Measurements from ENCODE around the gene MINK1.
A peak's percentile ranks its signal among the peaks of the same experiment; 100 is the strongest.
"Not testable (repeated sequence)": the region's sequence is repeated elsewhere in the genome, so short reads cannot be mapped to it uniquely, and the experiment has no call there.

MINK1 gene

DNA sequence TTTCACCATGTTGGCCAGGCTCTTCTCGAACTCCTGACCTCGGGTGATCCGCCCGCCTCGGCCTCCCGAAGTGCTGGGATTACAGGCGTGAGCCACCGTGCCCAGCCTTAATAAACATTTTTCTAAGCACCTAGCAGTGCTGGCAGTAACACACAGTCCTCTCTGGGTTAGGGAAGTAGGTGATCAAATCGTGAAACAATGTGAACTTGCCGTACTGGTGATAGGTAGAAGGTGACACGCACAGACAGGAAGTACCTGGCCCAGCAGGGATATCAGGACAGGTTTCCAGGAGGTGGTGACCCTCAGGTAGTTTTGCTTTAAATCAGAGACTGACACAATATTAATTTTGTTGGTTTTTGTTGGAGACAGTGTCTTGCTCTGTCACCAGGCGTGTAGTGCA, 21.7 kb upstream of the MINK1 start:
- no peak for DNase-seq (ENCODE audit: low spot score)

DNA sequence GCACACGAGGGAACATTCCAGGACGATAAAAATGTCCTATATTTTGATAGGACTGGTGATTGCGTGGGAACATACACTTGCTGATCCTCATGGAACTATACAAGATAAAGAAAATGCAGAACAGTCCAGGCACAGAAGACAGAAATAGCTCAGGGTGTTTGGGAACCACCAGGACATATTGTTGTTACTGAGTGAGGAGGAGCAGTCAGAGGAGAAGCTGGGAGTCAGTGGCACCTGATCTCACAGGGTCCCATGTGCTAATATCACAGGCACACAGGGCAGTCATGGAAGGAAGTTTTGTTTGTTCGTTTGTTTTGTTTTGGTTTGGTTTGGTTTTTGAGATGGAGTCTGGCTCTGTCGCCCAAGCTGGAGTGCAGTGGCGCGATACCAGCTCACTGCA, 20.4 kb upstream of the MINK1 start:
- no peak for DNase-seq (ENCODE audit: low spot score)

DNA sequence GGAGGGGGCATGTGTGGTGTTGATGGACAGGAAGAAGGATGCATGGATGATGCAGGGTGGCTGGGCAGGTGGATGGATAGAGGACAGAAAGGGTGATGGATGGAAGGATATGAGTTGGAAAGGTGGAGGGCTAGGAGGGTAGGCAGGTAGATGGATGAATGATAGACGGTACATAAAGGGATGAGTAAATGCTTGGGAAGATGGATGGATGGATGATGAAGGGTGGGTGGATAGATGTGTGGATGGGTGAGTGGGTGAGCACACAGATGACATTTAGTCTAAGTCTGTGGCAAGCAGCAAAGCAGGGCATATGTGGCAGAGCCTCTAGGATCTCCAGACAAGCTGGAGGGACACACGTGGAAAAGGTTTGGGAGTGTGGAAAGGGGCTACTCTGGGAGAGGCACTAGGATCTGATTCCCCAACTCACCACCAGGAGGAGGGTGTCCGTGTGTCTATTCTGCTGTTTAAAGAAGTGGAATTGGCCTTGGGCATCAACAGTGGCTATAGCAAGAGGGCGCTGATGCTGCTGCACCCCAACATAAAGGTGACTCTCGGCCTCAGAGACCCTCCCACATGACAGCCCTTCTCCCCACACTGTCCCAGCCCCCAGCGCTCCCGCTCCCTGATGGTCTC, 18.0 kb upstream of the MINK1 start:
- no peak for DNase-seq (ENCODE audit: low spot score)

DNA sequence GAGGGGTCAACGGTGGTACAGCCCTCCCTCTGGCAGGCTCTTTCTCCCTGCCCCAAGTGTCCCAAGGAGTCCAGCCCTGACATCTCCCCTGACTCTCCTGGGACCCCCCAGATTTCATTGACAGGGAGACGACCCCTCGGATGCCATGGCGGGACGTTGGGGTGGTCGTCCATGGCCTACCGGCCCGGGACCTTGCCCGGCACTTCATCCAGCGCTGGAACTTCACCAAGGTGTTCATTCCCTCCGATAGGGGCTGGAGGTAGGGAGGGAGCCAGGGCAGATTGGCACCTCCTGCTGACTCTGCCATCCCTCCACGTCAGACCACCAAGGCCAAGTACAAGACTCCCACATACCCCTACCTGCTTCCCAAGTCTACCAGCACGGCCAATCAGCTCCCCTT, 16.3 kb upstream of the MINK1 start:
- no peak for DNase-seq (ENCODE audit: low spot score)

DNA sequence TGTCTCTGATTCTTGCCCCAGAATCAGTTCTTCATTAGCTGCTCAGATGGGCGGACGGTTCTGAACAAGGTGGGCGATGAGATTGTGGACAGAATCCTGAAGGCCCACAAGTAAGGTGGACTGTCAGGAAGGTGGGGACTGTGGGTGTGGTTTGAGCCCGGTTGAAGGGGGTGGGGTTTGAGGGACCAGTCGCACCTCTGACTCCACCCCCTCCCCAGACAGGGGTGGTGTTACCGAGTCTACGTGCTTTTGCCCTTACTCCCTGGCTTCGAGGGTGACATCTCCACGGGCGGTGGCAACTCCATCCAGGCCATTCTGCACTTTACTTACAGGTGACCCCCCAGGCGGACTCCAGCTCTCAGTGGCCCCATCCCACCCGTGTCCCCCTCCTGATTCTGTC, 14.9 kb upstream of the MINK1 start:
- DNase-seq (ENCODE audit: low spot score) = no peak

DNA sequence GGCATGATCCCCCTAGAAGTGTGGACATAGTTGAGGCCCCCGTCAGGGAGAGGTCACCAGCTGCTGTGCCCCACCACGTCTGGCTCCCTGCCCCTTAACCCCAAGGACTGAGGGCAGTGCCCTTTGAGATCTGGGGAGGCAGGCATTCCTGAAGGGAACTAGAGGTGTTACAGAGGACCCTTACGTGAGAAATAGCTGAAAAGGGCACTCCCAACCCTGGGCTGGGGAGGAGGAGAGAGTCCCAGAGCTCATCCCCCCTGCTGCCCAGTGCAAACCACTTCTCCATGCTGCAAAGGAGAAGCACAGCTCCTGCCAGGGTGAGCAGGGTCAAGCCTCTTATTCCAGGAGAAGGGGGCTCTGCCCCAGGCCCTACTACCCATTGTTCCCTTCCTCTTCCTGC, 10.3 kb upstream of the MINK1 start:
- no peak for DNase-seq (ENCODE audit: low spot score)

DNA sequence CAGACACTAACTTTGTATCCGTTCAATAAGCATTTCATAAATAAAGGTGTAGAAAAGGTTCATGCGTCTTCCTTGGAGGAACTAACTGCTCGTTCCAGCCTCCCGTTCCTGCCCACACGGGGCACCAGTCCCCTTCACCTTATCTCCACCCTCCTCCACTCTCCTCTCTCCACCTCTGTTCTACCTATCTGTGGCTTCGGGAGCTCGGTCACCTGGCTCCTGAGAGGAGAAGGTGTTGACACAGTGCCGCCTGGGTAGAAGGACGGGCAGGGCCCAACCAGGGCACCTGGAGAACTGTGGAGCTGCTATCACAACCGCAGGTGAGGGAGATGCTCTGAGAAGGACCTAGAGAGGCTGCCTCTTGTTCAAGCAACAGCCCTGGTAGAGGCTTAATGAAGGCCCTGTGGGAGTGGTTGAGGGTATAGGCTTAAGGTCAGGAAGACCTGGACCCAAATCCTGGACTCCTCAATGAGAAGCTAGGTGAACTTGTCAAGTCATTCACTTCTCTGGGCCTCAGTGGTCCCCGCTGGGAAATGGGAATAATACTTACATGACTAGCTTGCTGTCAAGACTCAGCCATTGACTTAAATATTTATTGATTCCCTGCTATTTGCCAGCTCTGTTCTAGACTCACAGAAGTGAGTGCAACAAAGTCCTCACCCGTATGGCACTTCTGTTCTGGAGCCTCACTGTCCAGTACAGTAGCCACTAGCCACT, 9.6 kb upstream of the MINK1 start:
- no peak for DNase-seq (ENCODE audit: low spot score)

DNA sequence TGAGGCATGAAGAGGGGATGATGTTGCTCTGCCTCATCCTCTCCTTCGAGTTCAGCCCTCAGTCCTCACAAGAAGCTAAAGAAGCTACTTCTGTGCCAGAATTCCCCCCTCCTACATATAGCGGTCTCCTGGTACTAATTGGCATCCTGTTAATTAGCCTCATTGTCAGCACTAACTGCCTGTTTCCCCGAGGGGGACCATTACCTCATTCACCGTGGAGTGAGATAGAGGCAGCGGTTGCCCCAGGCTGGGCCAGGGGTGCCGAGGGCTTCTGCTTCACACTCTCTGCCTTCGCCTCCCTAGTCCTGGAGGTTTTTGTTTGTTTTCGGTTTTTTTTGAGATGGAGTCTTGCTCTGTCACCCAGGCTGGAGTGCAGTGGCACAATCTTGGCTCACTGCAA, 5.7 kb upstream of the MINK1 start:
- DNase-seq (ENCODE audit: low spot score) = no peak

DNA sequence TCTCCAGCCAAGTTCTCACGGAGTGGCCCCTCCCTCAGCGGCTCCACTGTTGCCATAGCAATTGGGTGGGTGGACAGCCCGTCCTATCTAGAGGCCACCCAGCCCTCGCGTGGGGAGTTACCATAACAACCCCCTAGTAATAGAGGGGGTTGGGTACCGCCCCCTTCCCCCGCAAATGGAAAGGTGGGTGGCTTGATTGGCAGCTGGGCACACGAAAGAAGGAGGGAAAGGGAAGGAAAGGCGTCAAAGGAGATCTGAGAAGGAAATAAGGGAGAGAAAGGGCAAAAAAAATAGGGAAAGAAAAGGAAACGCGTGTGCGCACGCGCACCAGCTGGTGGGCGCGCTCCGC, 337 bp upstream of the MINK1 start:
- DNase-seq (ENCODE audit: low spot score) = not testable (repeated sequence)

DNA sequence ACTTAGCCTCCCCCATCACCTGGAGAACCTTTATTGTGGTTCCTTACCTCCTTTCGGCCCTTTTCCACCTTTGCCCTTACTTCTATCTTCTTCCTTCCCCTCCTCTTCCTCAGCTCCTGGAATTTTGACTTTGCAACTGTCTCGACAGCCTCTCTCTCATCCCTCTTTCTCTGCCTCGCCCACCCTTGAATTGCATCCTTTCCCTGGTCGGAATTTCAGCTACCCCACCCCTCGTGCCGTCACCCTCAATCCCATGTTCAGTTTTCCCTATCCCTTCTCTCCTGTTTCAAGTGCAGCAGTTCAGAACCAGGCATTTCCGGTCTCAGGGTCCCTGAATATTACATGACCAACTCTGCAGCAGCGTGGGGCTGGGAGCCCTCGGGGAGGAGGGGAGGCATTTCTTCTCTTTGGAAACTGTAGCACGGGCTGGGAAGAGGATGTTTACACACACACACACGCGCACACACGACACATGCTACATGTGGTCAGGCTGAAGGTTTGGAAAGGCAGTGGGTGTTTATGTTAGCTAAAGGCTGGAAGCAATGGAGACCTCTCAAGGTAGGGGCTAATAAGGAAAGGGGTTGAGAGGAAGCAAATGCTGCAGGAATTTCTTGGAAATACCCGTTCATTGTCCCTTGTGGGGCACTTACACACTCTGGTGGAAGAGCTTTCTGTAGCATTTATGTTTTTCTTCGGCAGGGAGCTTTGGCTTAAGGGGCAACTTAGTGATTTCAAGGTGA, 971 bp downstream of the MINK1 start:
- DNase-seq (ENCODE audit: low spot score) = peak; percentile 10

DNA sequence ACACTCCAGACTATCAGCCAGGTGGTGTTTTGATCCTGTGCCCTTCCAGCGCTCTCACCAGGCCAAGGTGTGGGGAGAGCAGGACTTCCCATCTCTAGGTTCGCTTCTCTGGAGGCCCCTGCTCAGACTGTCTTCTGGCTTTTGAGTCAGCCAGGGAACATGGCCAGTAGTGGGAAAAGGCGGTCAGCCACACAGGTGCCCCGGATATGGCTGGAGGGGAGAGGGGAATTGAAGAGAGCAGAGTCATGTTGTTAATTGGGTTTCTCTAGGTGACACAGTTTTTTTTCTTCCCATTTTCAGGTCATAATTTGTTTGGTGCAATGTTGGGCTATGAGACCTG, 1.5 kb downstream of the MINK1 start:
- DNase-seq (ENCODE audit: low spot score) = no peak

DNA sequence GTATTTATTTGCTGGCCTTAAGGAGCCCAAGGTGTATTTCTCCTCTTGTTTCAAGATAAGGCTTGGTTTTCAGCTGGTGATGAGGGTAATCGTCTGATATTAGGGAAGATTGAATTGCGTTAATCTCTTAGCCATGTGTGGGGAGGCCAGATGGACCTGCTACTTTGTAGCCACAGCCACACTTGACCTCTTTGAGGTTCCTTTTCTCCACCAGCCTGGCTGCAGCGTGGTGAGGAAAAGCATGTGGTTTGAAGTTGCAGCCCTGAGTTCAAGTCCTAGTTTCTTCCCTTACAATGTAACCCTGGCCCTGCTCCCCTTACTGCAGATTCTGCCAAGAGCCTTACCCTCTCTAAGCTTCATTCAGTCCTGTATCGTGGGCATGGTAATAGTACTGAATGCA, 3.1 kb downstream of the MINK1 start:
- DNase-seq (ENCODE audit: low spot score) = no peak

DNA sequence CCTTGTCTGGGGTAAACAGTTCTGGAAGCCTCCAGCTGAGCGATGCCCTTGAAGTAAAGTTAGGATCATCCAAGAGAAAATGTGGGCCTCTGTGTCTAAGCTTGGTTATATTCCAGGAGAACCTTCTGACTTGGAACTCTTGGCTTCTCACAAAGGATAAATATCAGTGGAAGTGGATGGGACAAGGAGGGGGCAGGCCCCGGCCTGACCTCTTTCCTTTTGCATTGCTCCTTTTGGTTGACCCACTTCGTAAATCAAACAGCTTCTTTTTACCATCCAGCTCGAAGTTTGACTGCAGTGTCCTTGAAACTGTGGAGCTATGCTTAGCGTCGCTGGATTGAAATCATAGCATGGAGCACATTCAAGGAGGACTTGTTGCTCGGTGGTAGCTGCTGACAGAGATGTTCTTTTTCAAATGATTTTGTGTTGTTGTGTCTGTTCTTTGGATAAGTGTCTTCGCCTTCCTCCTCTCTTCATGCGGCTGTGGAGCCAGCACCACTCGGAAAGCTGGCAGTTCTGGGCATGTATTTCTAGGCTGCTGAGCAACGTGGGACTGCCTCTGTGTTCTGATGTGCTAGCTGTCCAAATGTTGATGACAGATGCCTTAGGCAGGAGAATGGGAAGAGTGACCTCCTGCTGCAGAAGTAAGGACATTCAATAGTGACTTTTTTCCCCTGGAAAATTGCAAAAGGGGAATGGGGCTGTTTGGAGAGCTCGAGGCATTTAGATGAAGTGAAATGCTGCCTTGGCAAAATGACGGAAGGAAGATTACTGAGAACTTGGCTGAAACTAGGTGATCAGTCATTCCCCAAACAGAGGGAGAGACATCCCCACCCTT, 4.5 kb downstream of the MINK1 start:
- no peak for DNase-seq (ENCODE audit: low spot score)

DNA sequence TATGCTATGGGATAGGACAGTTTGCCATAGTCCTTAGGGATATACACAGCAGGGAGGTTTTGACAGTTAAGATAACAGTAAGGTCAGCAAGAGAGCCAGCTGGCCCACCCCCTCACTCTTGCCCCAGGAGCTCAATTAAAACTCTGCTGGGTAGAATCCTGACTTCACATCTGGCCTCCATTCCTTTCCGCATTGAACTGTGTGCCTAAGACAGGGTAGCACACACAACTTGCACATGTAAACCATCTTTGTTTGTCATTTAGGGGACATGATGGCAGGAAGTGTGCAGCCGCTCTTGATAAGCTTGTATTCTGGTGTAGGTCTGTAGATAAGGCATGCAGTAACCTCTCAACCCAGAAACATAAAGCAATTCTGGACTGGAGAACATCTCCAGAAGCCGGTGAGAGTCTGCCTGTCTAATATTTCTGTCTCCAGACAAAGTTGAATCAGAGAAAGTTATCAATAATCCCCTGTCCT, 5.2 kb downstream of the MINK1 start:
- DNase-seq (ENCODE audit: low spot score) = no peak

DNA sequence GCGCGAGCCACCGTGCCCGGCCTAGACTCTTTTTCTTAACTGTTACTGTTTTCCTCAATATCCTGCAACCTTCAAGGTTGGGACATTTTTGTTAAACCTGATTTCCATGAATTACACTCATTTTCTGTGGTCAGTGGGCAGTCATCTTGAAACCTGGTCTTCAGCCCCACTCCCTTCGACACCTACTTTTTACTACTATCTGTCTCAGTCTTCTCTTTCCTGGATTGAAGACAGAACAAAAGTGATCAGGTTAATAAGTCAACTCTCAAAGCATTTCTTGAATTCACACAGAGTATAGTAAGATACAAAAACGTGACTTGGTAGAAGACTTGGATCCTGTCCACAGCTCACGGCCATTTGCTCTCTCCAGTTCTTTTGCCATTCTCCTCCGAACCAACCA, 6.1 kb downstream of the MINK1 start:
- no peak for DNase-seq (ENCODE audit: low spot score)

DNA sequence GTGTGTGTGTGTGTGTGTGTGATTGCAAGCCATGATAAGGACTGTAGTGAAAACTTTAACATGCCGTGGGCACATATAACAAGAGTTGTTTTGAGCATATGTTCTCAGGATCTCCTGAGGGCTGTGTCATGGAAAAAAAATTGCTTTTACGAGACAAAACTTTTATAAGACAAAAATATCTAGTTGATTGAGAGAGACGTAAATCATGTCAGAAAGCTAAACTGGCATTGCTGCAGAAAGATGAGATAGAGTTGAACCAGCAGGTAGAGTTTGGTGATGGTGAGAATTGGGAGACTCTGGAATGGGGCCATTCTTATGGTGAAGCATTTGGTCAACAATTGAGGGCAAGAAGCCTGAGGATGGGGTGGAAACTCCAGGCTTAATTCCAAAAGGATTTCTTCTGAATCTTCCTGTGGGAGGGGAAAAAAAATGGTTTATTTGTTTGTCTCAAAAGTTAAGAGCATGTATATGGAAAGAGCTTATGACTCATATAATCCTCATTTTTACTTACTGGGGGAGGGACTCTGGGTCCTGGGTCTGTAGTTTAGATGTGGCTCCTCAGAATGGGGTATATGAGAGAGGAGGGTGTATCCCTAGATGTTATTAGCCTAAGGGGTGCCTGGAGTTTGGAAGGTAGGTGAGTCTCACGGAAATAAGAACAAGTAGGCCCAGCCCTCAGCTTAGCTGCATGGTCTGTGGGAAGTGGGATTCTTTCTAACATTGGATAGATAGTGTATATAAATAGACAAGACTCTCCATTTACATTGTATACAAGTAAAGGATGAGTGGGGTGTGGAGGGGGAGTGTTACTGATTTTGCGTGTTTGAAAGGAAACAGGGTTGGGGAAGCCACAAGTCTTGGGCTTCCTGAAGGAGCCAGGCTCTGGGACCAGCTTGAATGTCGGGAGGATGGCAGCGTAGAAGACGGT, 7.1 kb downstream of the MINK1 start:
- no peak for DNase-seq (ENCODE audit: low spot score)

DNA sequence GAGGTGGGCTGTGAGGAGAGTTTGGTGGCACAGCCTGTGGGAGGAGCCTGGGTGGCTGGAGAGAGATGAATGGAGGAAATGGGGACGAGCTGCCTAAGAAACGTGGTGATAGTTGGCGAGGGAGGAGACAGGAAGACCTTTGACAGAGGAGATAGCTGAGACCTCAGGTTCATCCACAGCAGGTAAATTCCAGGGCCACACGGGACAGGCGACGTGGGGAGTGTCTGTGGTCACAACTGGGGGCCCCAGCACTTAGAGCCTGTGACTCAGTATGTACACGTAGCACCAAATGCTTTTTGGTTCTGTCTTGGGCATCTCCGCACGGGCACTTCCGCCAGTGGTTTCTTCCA, 7.7 kb downstream of the MINK1 start:
- no peak for DNase-seq (ENCODE audit: low spot score)

DNA sequence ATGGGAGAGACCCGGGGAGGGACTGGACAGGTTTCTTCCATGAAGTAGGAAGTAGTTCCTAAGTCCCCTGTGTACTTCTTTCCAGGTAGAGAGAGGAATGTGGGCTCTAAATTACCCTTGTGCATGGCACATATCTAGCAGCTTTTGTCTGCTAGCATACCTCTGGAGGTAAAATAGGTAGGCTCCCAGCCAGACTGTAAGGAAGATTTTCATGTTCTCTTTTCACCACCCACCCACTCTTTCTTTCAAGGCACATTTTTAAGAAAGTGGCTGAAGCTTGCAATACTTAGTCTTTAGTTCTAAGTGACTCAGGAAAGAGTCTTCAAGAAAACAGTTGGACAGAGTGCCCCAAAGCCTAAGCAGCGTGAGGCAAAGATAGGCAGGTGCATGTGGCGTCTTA, 9.2 kb downstream of the MINK1 start:
- DNase-seq (ENCODE audit: low spot score) = no peak

DNA sequence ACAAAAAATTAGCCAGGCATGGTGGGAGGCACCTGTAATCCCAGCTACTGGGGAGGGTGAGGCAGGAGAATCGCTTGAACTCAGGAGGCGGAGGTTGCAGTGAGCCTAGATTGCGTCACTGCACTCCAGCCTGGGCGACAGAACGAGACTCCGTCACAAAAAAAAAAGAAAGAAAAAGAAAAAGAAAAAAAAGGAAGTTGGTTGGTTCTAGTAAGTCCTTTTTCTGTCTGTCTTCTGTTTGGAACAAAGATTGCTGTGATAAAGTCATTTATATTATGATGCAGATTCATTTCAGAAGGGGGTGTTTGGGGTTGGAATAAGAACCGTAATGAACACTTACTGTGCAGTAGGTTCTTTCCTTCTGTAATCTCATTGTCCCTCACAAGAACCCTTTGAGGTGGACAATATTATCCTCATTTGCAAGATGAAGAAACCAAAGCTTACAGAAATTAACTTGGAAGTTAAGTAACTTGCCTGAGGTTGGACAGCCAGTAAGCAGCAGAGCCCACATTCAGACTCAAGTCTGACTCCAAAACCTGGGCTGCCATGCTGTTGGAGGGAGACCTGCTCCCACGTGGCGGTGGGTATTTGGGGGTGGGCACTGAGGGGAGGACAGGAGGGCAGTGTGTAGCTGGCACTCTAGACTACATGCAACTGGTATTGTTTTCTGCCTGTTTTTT, 10.3 kb downstream of the MINK1 start:
- DNase-seq (ENCODE audit: low spot score) = no peak

DNA sequence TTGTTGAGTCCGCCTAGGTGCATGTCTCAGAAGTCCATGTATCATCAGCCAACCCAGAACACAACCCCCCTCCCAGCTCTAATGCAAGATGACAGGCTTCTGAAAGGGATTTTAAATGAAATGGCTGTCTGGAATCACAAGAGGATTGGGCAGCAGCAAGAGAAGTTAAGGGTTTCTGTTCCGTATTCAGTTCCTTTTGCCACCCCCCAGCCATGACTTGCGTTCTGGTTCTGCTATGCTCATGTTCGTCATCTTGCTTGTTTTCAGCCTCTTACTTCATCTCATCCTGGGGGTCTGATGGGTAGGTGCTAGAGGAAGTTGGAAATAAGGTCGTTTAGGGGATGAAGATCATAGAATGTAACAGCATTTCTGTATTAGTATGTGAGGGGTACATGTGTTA, 12.0 kb downstream of the MINK1 start:
- DNase-seq (ENCODE audit: low spot score) = no peak
